Measurements from ENCODE around the gene DENND5B. TPM values are rescaled to one million over a fixed set of nuclear protein-coding genes. Genes with fewer than 3 reads are reported as not detected.

Gene DENND5B
- total and polyA plus RNA-seq, 8 donors: 1.1 to 25.2 (median 7.7) TPM

DNA sequence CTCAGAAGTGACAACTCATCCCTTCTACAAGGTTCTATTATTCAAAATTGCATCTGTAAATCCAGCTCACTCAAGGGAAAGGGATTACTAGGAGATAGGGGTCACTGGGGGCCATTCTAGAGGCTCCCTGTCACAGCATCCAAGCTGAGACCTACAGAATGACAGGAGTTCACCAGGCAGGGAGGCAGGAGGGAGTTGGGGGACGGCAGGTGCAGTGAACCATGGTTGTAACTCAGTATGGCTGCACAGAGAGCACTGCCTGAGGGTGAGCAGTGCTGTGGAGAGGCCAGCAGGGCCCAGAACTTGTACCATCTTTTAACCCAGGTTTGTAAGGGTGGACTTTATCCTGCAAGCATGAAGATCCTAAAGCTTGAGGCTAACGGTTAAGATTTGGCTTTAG is 227.1 kb downstream of the DENND5B start:
- WGBS, 5 donors: 72 to 92% (median 89%) methylated on average over 2 of the region's 2 CpGs
- Histone ChIP-seq H3K9me3 (no peaks in the 10 kb centered on the region), H3K27me3 (no peaks in the 10 kb centered on the region), H3K36me3 (no peaks in the 10 kb centered on the region), H3K4me3 (no peak overlapping the region), H3K27ac (peak overlapping the region in 1 of 5 donors; percentile 84), H3K4me1 (peaks cover under 1 to 24% (median 17%) of the 10 kb centered on the region in 4 donors)
- TF ChIP-seq, protein P1, sequence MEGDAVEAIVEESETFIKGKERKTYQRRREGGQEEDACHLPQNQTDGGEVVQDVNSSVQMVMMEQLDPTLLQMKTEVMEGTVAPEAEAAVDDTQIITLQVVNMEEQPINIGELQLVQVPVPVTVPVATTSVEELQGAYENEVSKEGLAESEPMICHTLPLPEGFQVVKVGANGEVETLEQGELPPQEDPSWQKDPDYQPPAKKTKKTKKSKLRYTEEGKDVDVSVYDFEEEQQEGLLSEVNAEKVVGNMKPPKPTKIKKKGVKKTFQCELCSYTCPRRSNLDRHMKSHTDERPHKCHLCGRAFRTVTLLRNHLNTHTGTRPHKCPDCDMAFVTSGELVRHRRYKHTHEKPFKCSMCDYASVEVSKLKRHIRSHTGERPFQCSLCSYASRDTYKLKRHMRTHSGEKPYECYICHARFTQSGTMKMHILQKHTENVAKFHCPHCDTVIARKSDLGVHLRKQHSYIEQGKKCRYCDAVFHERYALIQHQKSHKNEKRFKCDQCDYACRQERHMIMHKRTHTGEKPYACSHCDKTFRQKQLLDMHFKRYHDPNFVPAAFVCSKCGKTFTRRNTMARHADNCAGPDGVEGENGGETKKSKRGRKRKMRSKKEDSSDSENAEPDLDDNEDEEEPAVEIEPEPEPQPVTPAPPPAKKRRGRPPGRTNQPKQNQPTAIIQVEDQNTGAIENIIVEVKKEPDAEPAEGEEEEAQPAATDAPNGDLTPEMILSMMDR (IDR thresholded peaks at IDR 0.05): no peak
- no peak for TF ChIP-seq EP300 (IDR thresholded peaks at IDR 0.05)
- no peak for TF ChIP-seq POLR2A (IDR thresholded peaks at IDR 0.05)
- no peak for TF ChIP-seq POLR2AphosphoS5 (IDR thresholded peaks at IDR 0.05)
- no peak for DNase-seq
- intact Hi-C loops (cut with DNase I; ENCODE audit: low total_unique reads): no loop called here

DNA sequence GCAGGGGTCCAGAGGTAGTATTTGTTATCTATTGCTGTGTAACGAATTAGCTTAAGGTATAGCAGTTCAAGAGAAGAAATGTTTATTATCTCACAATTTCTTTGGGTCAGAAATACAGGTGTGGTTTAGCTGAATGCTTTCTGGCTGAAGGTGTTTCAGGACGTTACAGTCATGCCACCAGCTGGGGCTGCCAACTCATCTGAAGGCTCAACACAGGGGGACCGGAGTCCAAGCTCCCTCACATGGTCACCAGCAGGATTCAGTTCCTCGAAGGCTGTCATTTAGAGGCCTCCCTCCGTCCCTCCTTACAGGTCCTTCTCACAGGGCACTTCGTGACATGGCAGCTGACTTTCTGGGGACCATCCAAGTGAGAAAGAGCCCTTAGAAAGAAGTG is 227.5 kb downstream of the DENND5B start:
- H3K27ac ChIP-seq: peak overlapping the region in 3 of 5 donors; percentile 32 to 84 (median 53)
- peaks cover 0 to 21% (median 15%) of the 10 kb centered on the region in 4 donors for H3K4me1 ChIP-seq
- no peak overlapping the region for H3K4me3 ChIP-seq
- peak in 1 of 2 donors; percentile 33 for DNase-seq
- H3K36me3 ChIP-seq: no peaks in the 10 kb centered on the region
- no peaks in the 10 kb centered on the region for H3K9me3 ChIP-seq
- 42 to 58% (median 49%) methylated on average over 6 of the region's 6 CpGs for WGBS, 5 donors
- no peaks in the 10 kb centered on the region for H3K27me3 ChIP-seq
- TF ChIP-seq, protein P1 (IDR thresholded peaks at IDR 0.05): no peak
- TF ChIP-seq POLR2AphosphoS5 (IDR thresholded peaks at IDR 0.05) (no peak), EP300 (IDR thresholded peaks at IDR 0.05) (no peak), POLR2A (IDR thresholded peaks at IDR 0.05) (no peak)
- intact Hi-C loops (cut with DNase I; ENCODE audit: low total_unique reads): no loop called here

DNA sequence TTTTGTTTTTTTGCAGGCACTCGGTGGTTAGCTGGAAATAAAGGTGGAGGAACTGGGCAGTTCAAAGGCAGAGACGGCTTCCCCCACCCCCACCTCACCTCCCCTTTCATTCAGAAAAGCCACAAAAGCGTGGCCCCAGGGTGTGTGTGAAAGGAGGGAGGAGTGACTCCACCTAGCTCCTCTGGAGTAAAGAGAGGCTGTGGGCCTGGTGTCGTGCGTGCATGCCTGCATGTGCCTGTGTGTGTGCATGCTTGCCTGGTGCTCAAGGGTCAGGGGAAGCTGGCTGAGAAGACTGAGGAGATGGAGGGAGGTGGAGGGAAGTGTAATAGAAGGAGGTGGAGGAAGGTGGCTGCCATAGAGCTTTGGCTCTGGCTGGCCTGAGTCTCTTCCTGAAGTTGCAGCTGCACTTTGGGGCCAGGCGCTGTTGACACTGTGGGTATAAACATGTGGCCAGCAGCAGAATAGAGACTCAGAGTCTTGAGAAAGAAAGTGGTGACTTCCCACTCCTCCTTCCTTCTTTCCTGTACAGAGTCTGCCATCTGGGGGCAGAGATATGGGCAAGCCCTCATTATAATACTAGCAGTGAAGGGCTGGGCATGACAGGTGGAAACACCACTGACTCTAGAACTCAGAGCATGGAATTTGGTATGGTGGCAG is 228.0 kb downstream of the DENND5B start:
- H3K27ac ChIP-seq: peak overlapping the region in 4 of 5 donors; percentile 5 to 84 (median 42)
- no peaks in the 10 kb centered on the region for H3K9me3 ChIP-seq
- WGBS, 5 donors: 12 to 23% (median 21%) methylated on average over 6 of the region's 6 CpGs
- peak; percentile 50 to 76 for DNase-seq
- intact Hi-C loops (cut with DNase I; ENCODE audit: low total_unique reads): no loop called here
- H3K36me3 ChIP-seq: no peaks in the 10 kb centered on the region
- H3K27me3 ChIP-seq: no peaks in the 10 kb centered on the region
- TF ChIP-seq, protein P1 (IDR thresholded peaks at IDR 0.05): peak in 1 of 7 experiments; percentile 25
- TF ChIP-seq POLR2A (IDR thresholded peaks at IDR 0.05) (no peak), POLR2AphosphoS5 (IDR thresholded peaks at IDR 0.05) (peak in 1 of 3 donors; percentile 5)
- H3K4me1 ChIP-seq: peaks cover 0 to 21% (median 15%) of the 10 kb centered on the region in 4 donors
- H3K4me3 ChIP-seq: peak overlapping the region in 1 of 4 donors; percentile 14

DNA sequence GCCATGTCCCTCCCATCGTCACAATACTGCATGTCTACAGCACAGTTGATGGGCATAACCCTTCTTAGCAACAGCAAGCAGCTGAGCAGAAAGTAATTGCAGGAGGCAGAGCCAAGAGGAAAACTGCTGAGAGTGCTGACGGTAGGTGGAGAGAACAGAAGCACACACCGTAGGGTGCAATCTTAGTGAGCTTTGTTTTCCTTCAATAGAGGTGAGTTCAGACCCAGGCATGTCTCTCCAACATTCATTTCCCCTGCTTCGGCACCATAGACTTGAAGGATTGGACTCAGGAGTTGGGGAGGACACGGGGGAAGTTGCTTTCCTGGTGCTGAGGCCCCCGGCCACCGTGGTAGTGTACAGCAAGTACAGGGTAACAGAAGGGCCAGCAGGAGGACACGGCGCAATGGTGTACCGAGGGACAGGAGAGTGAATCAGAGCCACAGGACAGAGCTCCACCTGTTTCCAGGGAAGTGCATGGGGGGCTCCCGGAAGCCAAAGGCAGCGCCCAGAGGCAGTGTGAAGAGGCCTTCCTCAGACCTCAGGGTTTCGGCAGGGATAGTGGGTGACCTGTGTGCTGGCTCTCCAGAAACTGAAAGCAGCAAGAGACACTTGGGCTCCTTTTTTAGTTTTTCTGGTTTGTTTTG is 228.7 kb downstream of the DENND5B start:
- TF ChIP-seq, protein P1 (IDR thresholded peaks at IDR 0.05): no peak
- no peak for TF ChIP-seq EP300 (IDR thresholded peaks at IDR 0.05)
- no peak for TF ChIP-seq POLR2A (IDR thresholded peaks at IDR 0.05)
- no peak for TF ChIP-seq POLR2AphosphoS5 (IDR thresholded peaks at IDR 0.05)
- 25 to 43% (median 29%) methylated on average over 13 of the region's 13 CpGs for WGBS, 5 donors

More for the DNA sequence above, 228.7 kb downstream of the DENND5B start:
- Histone ChIP-seq H3K4me1 (peaks cover 0 to 21% (median 15%) of the 10 kb centered on the region in 4 donors), H3K9me3 (no peaks in the 10 kb centered on the region), H3K36me3 (no peaks in the 10 kb centered on the region), H3K27me3 (no peaks in the 10 kb centered on the region), H3K27ac (peak overlapping the region; percentile 17 to 84 (median 53)), H3K4me3 (peak overlapping the region in 1 of 4 donors; percentile 14)
- intact Hi-C loops (cut with DNase I; ENCODE audit: low total_unique reads): no loop called here
- DNase-seq: peak in 1 of 2 donors; percentile 56

All from stomach (tissue), 9 donors.